CD8-positive, alpha-beta memory T cell (primary cell): ENCODE results near the gene PITX1. TPM values are rescaled to one million over a fixed set of nuclear protein-coding genes. Genes with fewer than 3 reads are reported as not detected.

Experiments used
- CTCF ChIA-PET: fragments of 350-600 bp; sonication (Branson Sonifier 250); formaldehyde crosslinking; loops from one replicate; lab custom pipeline; 2021; ENCODE audit warnings: antibody characterized with exemption; lab: Charles Lee
- POLR2A ChIA-PET: fragments of 350-600 bp; sonication (Branson Sonifier 250); formaldehyde crosslinking; loops from one replicate; lab custom pipeline; 2021; ENCODE audit warnings: antibody characterized with exemption; lab: Charles Lee
- DNase-seq, 5 donors: peaks; one replicate each; pipeline versions ENCODE4 v3.0.0 to v3.0.0-alpha.2; 2020 to 2022; ENCODE audit warnings: mixed read lengths in 1 of 5
- H3K27ac ChIP-seq: one replicate; pipeline ENCODE4 v1.7.0; 2013; ENCODE audit warnings: low read depth, mild to moderate bottlenecking, low read length, moderate library complexity
- H3K27me3 ChIP-seq: 2 replicates; pipeline ENCODE4 v1.7.0; 2013; ENCODE audit warnings: low read length, mild to moderate bottlenecking; ENCODE audit not compliant: insufficient read depth, poor library complexity, severe bottlenecking
- H3K36me3 ChIP-seq: 2 replicates; pipeline ENCODE4 v1.7.0; 2013; ENCODE audit warnings: mild to moderate bottlenecking, low read length, moderate library complexity; ENCODE audit not compliant: insufficient read depth
- H3K4me1 ChIP-seq: 2 replicates; pipeline ENCODE4 v1.7.0; 2013; ENCODE audit warnings: mild to moderate bottlenecking, low read length, moderate library complexity; ENCODE audit not compliant: insufficient read depth
- H3K4me3 ChIP-seq: 2 replicates; pipeline ENCODE4 v1.7.0; 2013; ENCODE audit warnings: mild to moderate bottlenecking, low read length
- H3K9me3 ChIP-seq: 2 replicates; pipeline ENCODE4 v1.7.0; 2013; ENCODE audit warnings: mild to moderate bottlenecking, low read length
- H3K27ac Mint-ChIP-seq, 8 donors: one replicate each; pipeline ENCODE4 v1.8.0; 2020 to 2021; ENCODE audit warnings: mixed read lengths in 8 of 8, mild to moderate bottlenecking in 6 of 8, inconsistent platforms in 3 of 8, moderate library complexity in 3 of 8
- H3K27me3 Mint-ChIP-seq, 2 donors: one replicate each; pipeline ENCODE4 v1.8.0; 2020 to 2021; ENCODE audit warnings: mixed read lengths in 2 of 2, mild to moderate bottlenecking in 1 of 2, moderate library complexity in 1 of 2
- H3K36me3 Mint-ChIP-seq, 3 donors: one replicate each; pipeline ENCODE4 v1.8.0; 2020 to 2021; ENCODE audit warnings: mixed read lengths in 3 of 3, inconsistent platforms in 1 of 3, mild to moderate bottlenecking in 1 of 3
- H3K4me1 Mint-ChIP-seq, 3 donors: one replicate each; pipeline ENCODE4 v1.8.0; 2020 to 2021; ENCODE audit warnings: mixed read lengths in 3 of 3, inconsistent platforms in 1 of 3, mild to moderate bottlenecking in 1 of 3
- H3K4me3 Mint-ChIP-seq, 7 donors: one replicate each; pipeline ENCODE4 v1.8.0; 2020 to 2021; ENCODE audit warnings: mixed read lengths in 7 of 7, mild to moderate bottlenecking in 6 of 7, moderate library complexity in 4 of 7, inconsistent platforms in 2 of 7
- H3K9me3 Mint-ChIP-seq, 5 donors: one replicate each; pipeline ENCODE4 v1.8.0; 2020 to 2022; ENCODE audit warnings: mixed read lengths in 5 of 5, mild to moderate bottlenecking in 3 of 5, moderate library complexity in 2 of 5, inconsistent platforms in 1 of 5
- polyA plus RNA-seq: library from polyadenylated mRNA; unstranded; fragments of 300-500 nt; fragmentation: Illumina TruSeq; gene quantifications from one replicate; pipeline ENCODE4 v1.2.3, GENCODE V29; 2021
- total RNA-seq, 2 experiments: library from RNA; stranded (reverse); gene quantifications; one replicate each; pipeline ENCODE4 v1.2.3, GENCODE V29; 2021

Gene PITX1
- total and polyA plus RNA-seq, 3 experiments from 2014 or later, result not detected

DNA sequence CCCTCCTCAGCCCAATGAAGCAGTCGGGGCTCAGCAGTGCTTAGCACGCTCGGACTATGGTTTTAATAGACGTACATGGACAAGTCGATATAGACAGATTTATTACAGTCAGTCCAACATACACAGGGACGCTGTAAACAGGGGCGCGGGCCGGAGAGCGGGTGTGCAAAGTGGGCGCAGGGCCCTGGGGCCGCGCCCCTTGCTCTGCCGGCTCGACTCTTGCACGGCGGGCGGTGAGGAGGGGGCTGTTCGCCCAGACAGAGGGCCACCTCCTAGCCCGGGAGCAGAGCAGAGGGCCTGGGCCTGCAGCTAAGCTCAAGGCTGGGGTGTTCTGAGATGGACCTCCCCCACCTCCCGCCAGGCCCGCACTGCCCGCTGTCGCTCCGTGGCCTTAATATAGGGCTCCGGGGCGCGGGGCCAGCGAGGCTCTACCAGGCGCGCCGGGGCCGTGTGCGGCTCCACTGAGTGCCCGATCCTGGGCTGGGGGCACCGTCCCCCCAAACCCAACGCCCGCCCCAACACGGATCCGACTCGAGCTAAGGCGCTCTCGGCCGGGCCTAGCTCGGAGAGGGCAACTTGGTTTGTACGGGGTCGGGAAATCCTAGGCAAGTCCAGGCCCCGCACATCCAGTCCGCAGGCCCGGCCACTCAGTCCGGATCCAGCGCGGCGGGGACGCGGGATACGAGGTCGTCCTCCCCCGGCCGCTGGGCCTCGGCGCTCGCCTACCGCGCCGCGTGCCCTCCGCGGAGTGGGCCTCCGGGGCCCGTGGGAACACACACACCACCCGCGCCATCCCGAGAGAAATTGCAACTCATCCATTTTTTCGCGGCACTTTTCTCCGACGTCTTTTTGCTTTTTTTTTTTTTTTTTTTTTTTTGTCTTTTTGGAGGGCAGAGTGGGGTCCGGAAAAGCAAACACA lies 6.1 kb downstream of the PITX1 start:
- Mint-ChIP-seq H3K4me1 (peaks cover 16 to 41% (median 17%) of the 10 kb centered on the region in 3 donors), H3K36me3 (peaks cover 0 to 3% (median 0%) of the 10 kb centered on the region in 3 donors), H3K4me3 (no peak overlapping the region), H3K27ac (no peak overlapping the region), H3K27me3 (peaks cover 44 to 67% of the 10 kb centered on the region in 2 donors), H3K9me3 (peaks cover 0 to 3% (median 0%) of the 10 kb centered on the region in 5 donors)
- ChIA-PET CTCF (no interaction called here), POLR2A (no interaction called here)
- no peak for DNase-seq
- H3K4me1 ChIP-seq, result peaks cover 6% of the 10 kb centered on the region
- H3K36me3 ChIP-seq, result no peaks in the 10 kb centered on the region
- no peak overlapping the region for H3K4me3 ChIP-seq
- H3K9me3 ChIP-seq, result no peaks in the 10 kb centered on the region
- no peak overlapping the region for H3K27ac ChIP-seq
- peaks cover 19% of the 10 kb centered on the region for H3K27me3 ChIP-seq

- peaks cover 40 to 62% of the 10 kb centered on the region in 2 donors for H3K27me3 Mint-ChIP-seq
- H3K27ac Mint-ChIP-seq, result no peak overlapping the region
These were observed 6.7 kb downstream of the PITX1 start for GRCh38 chr5:135027266-135027696.

DNA sequence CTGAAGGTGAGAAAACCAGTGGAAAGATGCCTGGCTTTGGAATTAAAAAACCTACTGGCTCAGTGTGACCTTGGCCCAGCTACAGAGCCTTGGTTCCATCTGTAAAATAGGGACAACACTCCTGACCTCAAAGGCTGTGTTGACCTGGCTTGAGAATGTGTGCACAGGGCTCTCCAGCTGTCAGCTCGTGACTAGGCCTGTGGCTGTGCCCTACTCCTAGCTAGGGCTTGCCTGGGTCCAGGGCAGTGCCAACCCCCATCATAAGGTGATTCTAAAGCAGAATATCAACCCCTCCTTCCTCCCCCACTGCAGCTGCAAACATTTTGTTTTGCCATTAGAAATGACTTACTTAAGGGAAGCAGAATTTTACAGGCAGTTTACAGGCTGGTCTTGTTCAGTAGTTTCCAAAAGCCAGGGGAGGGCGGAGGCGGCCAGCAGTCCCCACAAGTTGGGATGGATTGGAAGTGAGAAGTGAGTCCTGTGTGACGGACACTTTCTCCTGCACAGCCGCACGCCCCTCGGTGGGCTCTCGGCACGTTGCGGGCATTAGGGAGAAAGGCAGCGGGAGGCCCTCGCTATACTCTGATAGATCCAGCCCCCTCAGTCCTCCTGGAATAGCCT lies 7.3 kb downstream of the PITX1 start:
- Histone ChIP-seq H3K4me1 (no peaks in the 10 kb centered on the region), H3K27me3 (peaks cover 10% of the 10 kb centered on the region), H3K9me3 (no peaks in the 10 kb centered on the region), H3K36me3 (no peaks in the 10 kb centered on the region), H3K27ac (no peak overlapping the region), H3K4me3 (no peak overlapping the region)
- ChIA-PET CTCF (no interaction called here), POLR2A (no interaction called here)
- H3K9me3 Mint-ChIP-seq, result peaks cover 0 to 3% (median 0%) of the 10 kb centered on the region in 5 donors
- H3K27ac Mint-ChIP-seq, result no peak overlapping the region
- H3K36me3 Mint-ChIP-seq, result peaks cover 0 to 3% (median 0%) of the 10 kb centered on the region in 3 donors
- H3K4me1 Mint-ChIP-seq, result peaks cover 6 to 30% (median 12%) of the 10 kb centered on the region in 3 donors
- H3K27me3 Mint-ChIP-seq, result peaks cover 35 to 57% of the 10 kb centered on the region in 2 donors
- DNase-seq, result no peak
- no peak overlapping the region for H3K4me3 Mint-ChIP-seq

More at GRCh38 chr5:135027266-135027696, 6.7 kb downstream of the PITX1 start:
- Mint-ChIP-seq H3K36me3 (peaks cover 0 to 3% (median 0%) of the 10 kb centered on the region in 3 donors), H3K4me3 (no peak overlapping the region), H3K9me3 (peaks cover 0 to 3% (median 0%) of the 10 kb centered on the region in 5 donors), H3K4me1 (peaks cover 12 to 35% (median 16%) of the 10 kb centered on the region in 3 donors)
- no peak overlapping the region for H3K4me3 ChIP-seq
- H3K27ac ChIP-seq, result no peak overlapping the region
- no peak for DNase-seq
- peaks cover 14% of the 10 kb centered on the region for H3K27me3 ChIP-seq
- ChIA-PET CTCF (no interaction called here), POLR2A (no interaction called here)
- H3K9me3 ChIP-seq, result no peaks in the 10 kb centered on the region
- no peaks in the 10 kb centered on the region for H3K4me1 ChIP-seq
- H3K36me3 ChIP-seq, result no peaks in the 10 kb centered on the region

- Histone ChIP-seq H3K27me3 (peaks cover 10% of the 10 kb centered on the region), H3K27ac (no peak overlapping the region), H3K9me3 (no peaks in the 10 kb centered on the region), H3K4me1 (no peaks in the 10 kb centered on the region), H3K36me3 (no peaks in the 10 kb centered on the region), H3K4me3 (no peak overlapping the region)
- ChIA-PET CTCF (no interaction called here), POLR2A (no interaction called here)
- Mint-ChIP-seq H3K36me3 (peaks cover 0 to 3% (median 0%) of the 10 kb centered on the region in 3 donors), H3K9me3 (peaks cover 0 to 3% (median 0%) of the 10 kb centered on the region in 5 donors), H3K4me1 (peaks cover 5 to 25% (median 9%) of the 10 kb centered on the region in 3 donors), H3K4me3 (no peak overlapping the region), H3K27me3 (peaks cover 33 to 52% of the 10 kb centered on the region in 2 donors), H3K27ac (no peak overlapping the region)
- DNase-seq, result no peak
These were observed 8.0 kb downstream of the PITX1 start for GRCh38 chr5:135025730-135026644.

DNA sequence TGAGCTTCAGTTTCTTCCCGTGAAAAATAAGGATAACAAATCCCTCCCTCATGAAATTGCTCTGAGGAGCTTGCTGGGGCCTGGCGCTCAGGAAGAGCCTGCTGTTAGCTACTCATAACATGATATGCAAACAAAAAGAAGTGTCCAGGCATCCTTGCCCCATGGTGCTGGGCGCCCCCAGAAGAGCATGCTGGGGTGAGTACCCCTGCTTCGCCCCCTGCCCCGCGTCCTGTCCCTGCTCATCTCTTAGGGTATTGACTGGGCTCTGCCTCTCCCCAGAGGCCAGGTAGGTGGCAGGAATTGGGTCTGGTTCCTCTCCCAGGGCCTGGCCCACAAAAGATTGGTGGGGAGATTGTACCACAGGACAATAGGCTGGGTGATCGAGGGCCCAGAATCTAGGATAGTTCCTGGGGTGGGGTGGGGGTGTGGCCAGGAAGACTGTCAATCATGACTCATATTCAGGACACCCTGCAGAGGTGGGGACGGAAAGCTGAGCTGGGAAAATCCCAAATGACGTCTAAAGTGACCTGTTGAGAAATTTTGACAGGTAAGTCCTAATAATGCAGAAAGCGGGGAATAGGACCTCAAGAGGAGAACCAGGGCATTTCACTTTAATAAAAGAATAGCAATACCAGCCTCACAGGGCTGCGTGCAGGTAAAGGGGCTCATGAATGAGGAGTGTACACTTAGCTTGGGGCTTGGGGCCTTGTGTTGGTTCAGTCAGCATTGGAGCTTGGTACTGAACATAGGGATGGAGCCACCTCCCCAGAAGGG lies 8.9 kb downstream of the PITX1 start:
- Histone ChIP-seq H3K4me3 (no peak overlapping the region), H3K27ac (no peak overlapping the region), H3K27me3 (peaks cover 2% of the 10 kb centered on the region), H3K36me3 (no peaks in the 10 kb centered on the region), H3K4me1 (no peaks in the 10 kb centered on the region), H3K9me3 (no peaks in the 10 kb centered on the region)
- ChIA-PET CTCF (no interaction called here), POLR2A (no interaction called here)
- DNase-seq, result no peak
- Mint-ChIP-seq H3K27me3 (peaks cover 24 to 43% of the 10 kb centered on the region in 2 donors), H3K4me1 (peaks cover 5 to 17% (median 6%) of the 10 kb centered on the region in 3 donors), H3K27ac (no peak overlapping the region), H3K36me3 (peaks cover 0 to 3% (median 0%) of the 10 kb centered on the region in 3 donors), H3K4me3 (no peak overlapping the region), H3K9me3 (peaks cover 0 to 3% (median 0%) of the 10 kb centered on the region in 5 donors)

DNA sequence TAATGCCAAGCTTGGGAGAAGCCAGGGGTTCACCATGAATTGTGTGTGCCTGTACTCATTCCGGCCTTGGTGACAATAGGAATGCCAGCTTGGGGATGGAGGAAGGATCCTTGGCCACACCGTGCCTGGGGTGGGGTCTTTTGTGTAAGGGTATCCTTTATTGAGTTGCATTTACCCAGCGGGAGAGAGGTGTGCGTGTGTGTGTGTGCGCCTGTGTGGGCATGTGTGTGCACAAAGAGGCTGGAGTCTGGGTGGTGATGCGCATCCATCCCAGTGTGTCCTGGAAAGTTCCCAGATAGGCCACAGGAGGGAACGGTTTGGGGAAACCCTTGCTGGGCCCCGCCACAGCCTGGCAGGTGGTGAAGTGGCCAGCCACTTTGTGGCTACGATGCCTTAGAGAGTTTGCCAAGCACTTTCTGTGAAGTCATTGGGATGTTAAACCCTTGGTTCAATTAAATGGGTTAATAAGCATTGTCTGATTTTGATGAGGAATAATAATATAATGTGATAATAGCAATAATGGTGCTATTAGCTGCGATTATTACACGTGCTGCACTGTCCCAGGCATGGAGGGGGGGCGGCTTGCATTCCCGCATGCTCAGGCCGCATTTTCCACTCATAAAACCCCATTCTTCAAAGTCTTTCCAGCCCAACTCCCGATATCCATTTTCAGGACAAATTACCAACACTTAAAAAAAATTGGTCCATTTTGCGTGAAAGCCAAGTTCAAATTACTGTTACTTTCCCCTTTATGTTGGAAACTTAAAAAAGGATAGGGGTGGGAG lies 13.7 kb downstream of the PITX1 start:
- Mint-ChIP-seq H3K9me3 (no peaks in the 10 kb centered on the region), H3K27ac (no peak overlapping the region), H3K36me3 (peaks cover 0 to 3% (median 0%) of the 10 kb centered on the region in 3 donors), H3K27me3 (peaks cover 3 to 6% of the 10 kb centered on the region in 2 donors), H3K4me1 (no peaks in the 10 kb centered on the region), H3K4me3 (no peak overlapping the region)
- H3K36me3 ChIP-seq, result no peaks in the 10 kb centered on the region
- no peak for DNase-seq
- no peaks in the 10 kb centered on the region for H3K4me1 ChIP-seq
- CTCF ChIA-PET, result no interaction called here
- H3K27me3 ChIP-seq, result no peaks in the 10 kb centered on the region
- no peak overlapping the region for H3K27ac ChIP-seq
- H3K9me3 ChIP-seq, result no peaks in the 10 kb centered on the region
- POLR2A ChIA-PET, result no interaction called here
- H3K4me3 ChIP-seq, result no peak overlapping the region
